Cerebellar cortex (tissue), 1 donor: Measurements from ENCODE around the gene DTNB.
"Not testable (repeated sequence)": the region's sequence is repeated elsewhere in the genome, so short reads cannot be mapped to it uniquely, and the experiment has no call there.

ENCODE experiments used
- DNase-seq: peaks from one replicate; pipeline ENCODE4 v3.0.0-alpha.2; 2015; ENCODE audit warnings: low spot score

The DTNB gene

GRCh38 chr2:25589676-25590205 lies 83.6 kb downstream of the DTNB start:
- no peak for DNase-seq

- DNase-seq: no peak
Measured at GRCh38 chr2:25588576-25588975, 84.8 kb downstream of the DTNB start.

- no peak for DNase-seq
Measured at GRCh38 chr2:25587361-25587760, 86.0 kb downstream of the DTNB start.

- DNase-seq: peak; percentile 73
Measured at GRCh38 chr2:25586726-25587144, 86.6 kb downstream of the DTNB start.

DNA sequence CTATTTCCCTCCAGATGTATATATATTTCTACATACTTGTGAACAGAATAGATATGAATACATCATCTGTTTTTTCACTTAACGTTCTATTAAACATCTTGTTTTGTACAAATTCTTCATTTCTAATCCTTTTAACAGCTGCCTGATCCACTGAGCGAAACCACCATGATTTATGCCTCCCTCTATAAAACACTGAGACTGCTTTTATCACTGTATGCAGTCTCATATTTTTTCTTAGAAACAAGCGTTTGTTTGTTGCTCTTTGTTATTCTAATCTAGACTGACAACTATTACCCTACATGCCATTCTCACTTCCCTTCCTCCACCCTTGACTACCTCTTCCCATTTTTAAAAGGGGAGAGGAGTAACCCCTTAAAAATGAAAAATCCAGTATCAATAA lies 88.2 kb downstream of the DTNB start:
- no peak for DNase-seq

DNA sequence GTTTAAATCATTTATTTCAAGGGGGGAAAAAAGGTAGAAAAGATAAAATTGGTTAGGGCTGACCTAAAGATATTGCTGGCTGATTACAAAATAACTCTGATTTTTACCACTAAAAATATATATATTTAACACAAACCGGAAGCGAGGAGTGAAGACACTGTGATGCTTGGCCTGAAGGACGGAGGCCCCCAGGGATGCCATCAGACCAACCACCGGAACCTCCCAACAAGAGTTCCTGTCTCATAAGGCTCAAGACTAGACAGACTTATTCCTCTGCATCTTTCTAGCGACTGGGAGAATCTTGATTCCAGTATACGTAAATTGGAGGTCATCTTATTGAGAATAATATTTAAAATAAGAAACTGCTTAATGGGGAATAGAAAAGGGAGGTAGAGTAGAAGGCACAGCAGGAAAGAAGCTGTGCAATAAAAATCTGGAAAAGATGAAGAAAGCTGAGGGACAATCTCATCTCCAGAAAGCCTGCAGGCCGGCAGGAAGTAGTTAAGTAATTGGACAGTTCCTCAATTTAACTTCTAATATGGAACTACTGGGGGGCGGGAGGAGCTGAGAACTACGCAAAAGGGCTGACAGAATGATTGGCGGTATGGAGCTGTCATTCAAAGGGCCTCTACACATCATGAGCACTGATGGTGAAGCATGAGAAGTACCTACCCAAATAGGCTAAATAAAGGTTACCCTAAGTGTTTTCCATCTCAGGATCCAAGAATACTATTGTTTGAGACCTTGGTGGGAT lies 91.1 kb downstream of the DTNB start:
- DNase-seq: no peak

GRCh38 chr2:25576596-25576995 lies 96.8 kb downstream of the DTNB start:
- no peak for DNase-seq

GRCh38 chr2:25572638-25573037 lies 100.7 kb downstream of the DTNB start:
- no peak for DNase-seq

DNA sequence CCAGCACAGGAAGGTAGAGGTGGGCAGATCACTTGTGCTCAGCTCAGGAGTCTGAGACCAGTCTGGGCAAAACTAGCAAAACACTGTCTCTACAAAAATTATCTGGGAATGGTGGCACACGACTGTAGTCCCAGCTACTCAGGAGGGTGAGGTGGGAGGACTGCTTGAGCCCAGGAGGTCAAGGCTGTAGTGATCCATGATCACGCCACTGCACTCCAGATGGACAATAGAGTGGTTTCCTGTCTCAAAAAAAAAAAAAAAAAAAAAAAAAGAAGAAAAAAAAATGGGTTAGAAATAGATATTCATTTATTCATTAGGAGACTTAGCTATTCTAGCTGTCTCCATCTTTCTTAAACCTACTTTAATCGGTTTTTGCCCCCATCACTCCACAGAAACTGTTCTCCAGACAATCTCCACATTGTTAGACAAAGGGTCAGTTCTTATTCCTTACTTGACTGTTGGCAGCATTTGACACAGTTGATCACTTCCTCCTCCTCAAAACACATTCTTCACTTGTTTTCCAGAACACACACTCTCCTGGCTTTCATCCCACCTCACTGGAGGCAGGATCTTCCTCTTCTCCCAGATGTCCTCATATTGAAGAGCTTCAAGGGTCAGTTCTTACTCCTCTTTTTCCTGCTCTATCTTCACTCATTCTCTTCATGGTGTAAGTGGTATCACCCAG lies 103.1 kb downstream of the DTNB start:
- DNase-seq: no peak

DNA sequence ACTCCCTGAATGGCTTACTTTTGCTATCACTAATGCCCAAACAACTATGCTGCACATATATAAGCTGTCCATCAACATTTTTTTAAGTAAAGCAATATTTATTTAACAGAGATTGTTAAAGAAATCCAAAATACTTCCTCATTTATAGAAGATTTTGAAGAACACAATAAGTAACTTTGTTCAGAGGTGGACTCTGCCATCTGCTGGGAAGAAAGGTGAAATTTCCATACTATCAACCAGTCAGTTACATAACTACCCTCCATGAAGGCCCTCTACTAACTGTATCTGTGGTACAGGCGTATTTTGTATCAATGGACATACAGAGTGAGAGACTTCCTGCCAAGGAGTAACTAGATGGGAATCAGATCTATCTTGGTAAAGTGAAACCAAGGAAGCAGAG lies 106.0 kb downstream of the DTNB start:
- peak; percentile 61 for DNase-seq

- no peak for DNase-seq
Measured at GRCh38 chr2:25566694-25567093, 106.7 kb downstream of the DTNB start.

DNA sequence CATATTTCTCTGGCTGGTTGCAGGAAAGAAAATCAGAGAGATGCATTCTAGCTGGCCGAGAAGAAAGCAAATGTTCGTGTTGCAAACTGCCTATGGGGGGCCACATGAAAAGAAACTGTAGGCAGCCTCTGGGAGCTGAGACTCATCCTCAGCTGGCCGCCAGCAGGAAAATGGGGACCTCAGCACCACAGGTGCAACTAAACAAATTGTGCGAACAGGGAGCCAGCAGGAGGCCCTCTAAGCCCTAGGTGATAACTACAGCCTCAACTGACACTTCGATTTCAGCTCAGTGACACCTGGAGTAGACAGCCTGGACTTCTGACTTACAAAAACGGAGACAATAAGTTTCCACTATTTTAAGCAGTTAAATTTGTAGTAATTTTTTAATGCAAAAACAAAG lies 107.3 kb downstream of the DTNB start:
- no peak for DNase-seq

- no peak for DNase-seq
Measured at GRCh38 chr2:25561136-25561850, 112.1 kb downstream of the DTNB start.

DNA sequence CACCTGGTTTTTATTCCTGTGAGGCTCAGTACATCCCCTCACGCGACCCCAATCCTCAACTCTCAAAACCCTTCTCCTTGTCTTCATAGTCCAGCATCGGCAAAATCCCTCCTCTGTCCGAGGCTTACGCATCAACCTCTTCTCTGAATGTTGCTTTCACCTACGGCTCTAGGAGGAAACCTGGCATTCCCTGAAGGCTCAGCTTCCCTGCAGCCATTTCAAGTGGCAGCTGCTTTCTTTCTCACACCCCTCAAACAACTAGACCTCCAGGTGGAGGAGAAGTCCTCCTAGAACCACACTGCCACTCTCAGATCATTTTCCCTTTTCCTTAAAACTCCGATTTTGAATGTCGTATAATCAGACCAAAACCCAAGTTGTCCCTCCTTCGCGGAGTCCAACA lies 114.2 kb downstream of the DTNB start:
- DNase-seq: no peak

GRCh38 chr2:25558262-25558661 lies 115.1 kb downstream of the DTNB start:
- DNase-seq: no peak

GRCh38 chr2:25557179-25558036 lies 116.0 kb downstream of the DTNB start:
- DNase-seq: no peak

DNA sequence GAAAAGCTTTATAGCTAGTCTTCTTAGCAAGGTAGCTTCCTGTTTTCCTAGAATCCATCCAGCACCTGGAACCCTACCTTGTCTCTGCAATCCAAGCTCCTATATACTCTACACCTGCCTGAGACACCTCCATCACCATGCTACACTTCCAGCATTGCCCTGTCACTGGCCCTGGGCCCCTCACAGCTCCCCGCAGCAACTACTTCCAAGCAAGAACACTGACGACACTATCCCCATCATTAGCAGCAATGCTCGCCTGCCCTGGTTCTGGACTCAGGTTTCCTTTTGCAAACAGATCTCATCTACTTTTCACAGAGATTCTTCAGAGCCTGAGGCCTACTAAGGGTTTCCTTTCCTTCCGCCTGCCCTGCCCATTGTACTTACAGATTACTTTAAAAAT lies 121.1 kb downstream of the DTNB start:
- DNase-seq: no peak

- DNase-seq: no peak
Measured at GRCh38 chr2:25551316-25551715, 122.1 kb downstream of the DTNB start.

DNA sequence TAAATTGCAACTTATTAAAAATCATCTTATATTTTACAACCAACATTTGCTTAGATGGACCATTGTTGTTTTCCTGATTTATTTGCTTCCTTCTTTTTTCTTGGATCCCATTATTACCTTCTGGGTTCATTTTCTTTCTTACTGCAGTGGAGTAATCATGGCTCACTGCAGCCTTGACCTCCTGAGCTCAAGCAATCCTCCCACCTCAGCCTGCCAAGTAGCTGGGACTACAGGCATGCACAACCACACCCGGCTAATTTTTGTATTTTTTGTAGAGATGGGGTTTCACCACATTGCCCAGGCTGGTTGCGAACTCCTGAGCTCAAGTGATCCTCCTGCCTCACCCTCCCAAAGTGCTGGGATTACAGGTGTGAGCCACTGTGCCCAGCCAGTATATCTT lies 123.8 kb downstream of the DTNB start:
- not testable (repeated sequence) for DNase-seq

DNA sequence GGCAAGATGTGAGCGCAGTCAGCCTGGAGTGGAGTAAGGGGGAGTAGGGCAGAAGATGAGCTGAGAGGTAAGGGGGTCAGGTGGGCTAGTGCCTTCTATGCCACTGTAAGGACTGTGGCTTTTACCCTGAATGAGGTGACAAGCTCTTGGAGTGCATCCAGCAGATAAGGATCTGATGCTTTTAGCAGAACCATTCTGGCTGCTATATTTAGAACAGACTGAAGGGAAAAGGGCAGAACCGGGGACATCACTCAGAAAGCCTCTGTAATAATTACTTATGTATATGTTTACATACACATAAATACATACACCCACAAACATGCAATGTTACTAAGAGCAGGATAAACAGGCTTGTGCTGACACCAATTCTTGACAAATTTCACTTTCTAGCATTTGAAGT lies 124.8 kb downstream of the DTNB start:
- no peak for DNase-seq

- DNase-seq: no peak
Measured at GRCh38 chr2:25546852-25547251, 126.5 kb downstream of the DTNB start.

DNA sequence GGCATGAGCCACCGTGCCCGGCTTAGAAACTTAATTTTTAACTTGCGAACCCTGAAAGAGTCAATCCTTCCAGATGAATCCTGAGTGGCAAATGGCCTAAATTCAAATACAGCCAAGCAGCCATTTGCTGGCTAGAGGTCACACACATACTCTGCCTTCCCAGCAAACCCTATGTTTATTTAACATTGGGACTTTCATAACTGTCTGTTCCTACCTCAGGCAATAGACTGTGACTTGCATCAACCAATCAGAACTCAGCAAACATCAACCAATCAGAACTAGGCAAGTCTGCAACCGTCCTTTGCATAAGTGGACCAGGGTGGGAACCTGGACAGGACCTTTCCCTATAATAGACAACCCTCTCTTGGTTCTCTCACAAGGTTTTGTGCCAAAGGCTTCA lies 127.5 kb downstream of the DTNB start:
- no peak for DNase-seq
